Neural crest cell (in vitro differentiated cells): ENCODE measurements around the gene ARVCF. TPM values are rescaled to one million over a fixed set of nuclear protein-coding genes. Genes with fewer than 3 reads are reported as not detected.

Source experiments
- DNase-seq: peaks from one replicate; pipeline ENCODE4 v3.0.0; 2021; ENCODE audit warnings: low read depth, mixed read lengths, low spot score
- H3K27ac Mint-ChIP-seq: one replicate; pipeline ENCODE4 v1.8.0; 2021; ENCODE audit warnings: mild to moderate bottlenecking, mixed read lengths; ENCODE audit not compliant: unreplicated experiment
- H3K27me3 Mint-ChIP-seq: 2 replicates; pipeline ENCODE4 v1.8.0; 2021; ENCODE audit warnings: low read depth, mild to moderate bottlenecking, mixed read lengths
- H3K36me3 Mint-ChIP-seq: 2 replicates; pipeline ENCODE4 v1.8.0; 2021; ENCODE audit warnings: low read depth, mild to moderate bottlenecking, mixed read lengths
- H3K4me1 Mint-ChIP-seq: 2 replicates; pipeline ENCODE4 v1.8.0; 2021; ENCODE audit warnings: mixed read lengths
- H3K4me3 Mint-ChIP-seq: one replicate; pipeline ENCODE4 v1.8.0; 2021; ENCODE audit warnings: mild to moderate bottlenecking, mixed read lengths
- H3K9me3 Mint-ChIP-seq: 2 replicates; pipeline ENCODE4 v1.8.0; 2021; ENCODE audit warnings: mixed read lengths
- total RNA-seq: library from RNA; stranded (reverse); gene quantifications from 2 replicates; pipeline ENCODE4 v1.2.1, GENCODE V29; 2021
- TF ChIP-seq, protein P1 (sequence below): fragments of 200-600 bp; sonication (generic); conservative IDR thresholded peaks from 2 replicates; pipeline ENCODE4 v1.5.0; 2021; ENCODE audit warnings: antibody characterized with exemption, mild to moderate bottlenecking

The ARVCF gene
- total RNA-seq, 1 donor from 2014 or later, result 105 TPM

DNA sequence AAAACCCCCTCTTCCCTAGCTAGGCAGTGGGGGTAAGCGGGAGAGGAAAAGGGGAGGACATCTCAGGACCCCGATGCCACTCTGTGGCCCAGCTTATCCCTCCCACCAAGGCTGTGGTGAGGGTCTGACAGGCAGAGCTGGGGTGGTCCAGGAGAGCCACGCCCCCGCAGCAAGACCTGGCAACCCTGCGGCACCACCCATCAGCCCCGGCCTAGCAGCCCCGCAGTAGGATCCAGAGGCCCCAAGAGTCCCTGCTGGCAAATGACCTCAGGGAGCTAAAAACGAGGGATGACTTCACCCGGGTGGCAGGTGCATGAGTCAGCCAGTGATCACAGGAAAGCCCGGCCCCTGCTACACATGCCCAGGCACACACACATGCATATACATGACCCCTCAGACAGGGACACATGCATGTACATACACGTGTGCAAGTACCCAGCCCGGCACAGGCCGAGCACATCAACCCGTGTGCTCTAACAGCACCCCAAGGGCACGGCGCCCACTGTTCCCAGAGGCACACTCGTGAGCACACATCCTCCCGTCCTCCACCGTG, 32.3 kb downstream of the ARVCF start:
- Mint-ChIP-seq H3K27ac (peak overlapping the region; percentile 50), H3K4me1 (peaks cover 18% of the 10 kb centered on the region), H3K27me3 (no peaks in the 10 kb centered on the region), H3K9me3 (no peaks in the 10 kb centered on the region), H3K36me3 (no peaks in the 10 kb centered on the region), H3K4me3 (peak overlapping the region; percentile 72)
- no peak for DNase-seq
- TF ChIP-seq, protein P1, sequence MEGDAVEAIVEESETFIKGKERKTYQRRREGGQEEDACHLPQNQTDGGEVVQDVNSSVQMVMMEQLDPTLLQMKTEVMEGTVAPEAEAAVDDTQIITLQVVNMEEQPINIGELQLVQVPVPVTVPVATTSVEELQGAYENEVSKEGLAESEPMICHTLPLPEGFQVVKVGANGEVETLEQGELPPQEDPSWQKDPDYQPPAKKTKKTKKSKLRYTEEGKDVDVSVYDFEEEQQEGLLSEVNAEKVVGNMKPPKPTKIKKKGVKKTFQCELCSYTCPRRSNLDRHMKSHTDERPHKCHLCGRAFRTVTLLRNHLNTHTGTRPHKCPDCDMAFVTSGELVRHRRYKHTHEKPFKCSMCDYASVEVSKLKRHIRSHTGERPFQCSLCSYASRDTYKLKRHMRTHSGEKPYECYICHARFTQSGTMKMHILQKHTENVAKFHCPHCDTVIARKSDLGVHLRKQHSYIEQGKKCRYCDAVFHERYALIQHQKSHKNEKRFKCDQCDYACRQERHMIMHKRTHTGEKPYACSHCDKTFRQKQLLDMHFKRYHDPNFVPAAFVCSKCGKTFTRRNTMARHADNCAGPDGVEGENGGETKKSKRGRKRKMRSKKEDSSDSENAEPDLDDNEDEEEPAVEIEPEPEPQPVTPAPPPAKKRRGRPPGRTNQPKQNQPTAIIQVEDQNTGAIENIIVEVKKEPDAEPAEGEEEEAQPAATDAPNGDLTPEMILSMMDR, result no peak

DNA sequence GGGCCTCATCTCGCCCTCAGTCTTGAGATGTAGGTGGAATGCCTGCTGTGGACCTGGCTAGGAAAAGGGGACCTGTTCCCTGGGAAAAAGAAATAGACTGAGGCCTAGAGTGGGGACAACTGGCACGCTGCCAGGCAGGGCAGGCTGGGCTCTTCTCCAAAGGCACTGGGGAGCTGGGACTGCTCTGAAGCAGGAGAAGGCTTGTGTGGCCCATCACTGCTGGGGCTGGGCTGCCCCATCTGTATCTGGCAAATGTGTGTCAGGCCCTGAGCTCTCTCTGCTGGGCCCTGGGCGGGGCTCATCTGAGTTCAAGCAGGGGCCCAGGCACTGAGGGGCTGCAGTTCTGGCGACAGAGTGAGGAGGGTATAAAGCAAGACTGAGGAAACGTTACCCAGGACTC, 32.9 kb downstream of the ARVCF start:
- no peak overlapping the region for H3K27ac Mint-ChIP-seq
- peak overlapping the region; percentile 72 for H3K4me3 Mint-ChIP-seq
- H3K36me3 Mint-ChIP-seq, result peaks cover 2% of the 10 kb centered on the region
- H3K9me3 Mint-ChIP-seq, result no peaks in the 10 kb centered on the region
- TF ChIP-seq, protein P1, result no peak
- H3K27me3 Mint-ChIP-seq, result no peaks in the 10 kb centered on the region
- DNase-seq, result no peak
- H3K4me1 Mint-ChIP-seq, result peaks cover 18% of the 10 kb centered on the region

DNA sequence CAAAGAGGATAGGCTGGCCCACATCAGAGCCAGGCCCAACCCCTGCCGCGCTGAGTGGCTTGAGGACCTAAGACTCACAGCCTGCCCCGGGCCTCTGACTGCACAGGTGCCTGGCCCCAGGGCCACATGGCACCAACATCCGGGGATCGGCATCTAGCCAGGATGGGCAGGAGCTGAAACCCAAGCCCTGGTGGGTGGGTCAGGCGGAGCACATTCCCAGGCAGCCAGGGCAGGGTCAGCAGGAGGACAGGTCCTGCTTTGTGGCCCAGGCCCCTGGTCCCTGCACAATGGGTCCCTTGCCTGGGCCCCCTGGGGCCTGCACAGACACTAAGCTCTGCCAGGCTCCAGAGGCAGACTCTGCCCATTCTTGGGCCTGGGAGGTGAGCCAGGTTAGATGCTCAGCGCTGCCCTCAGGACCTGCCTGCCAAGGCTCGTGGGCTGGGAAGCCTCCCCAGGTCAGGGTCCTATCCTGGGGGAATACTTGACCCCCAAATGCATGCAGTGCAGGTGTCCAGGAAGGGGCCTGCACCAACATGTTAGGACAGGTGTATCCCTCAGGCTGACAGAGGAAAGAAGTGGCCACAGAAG, 33.5 kb downstream of the ARVCF start:
- peaks cover 2% of the 10 kb centered on the region for H3K36me3 Mint-ChIP-seq

DNA sequence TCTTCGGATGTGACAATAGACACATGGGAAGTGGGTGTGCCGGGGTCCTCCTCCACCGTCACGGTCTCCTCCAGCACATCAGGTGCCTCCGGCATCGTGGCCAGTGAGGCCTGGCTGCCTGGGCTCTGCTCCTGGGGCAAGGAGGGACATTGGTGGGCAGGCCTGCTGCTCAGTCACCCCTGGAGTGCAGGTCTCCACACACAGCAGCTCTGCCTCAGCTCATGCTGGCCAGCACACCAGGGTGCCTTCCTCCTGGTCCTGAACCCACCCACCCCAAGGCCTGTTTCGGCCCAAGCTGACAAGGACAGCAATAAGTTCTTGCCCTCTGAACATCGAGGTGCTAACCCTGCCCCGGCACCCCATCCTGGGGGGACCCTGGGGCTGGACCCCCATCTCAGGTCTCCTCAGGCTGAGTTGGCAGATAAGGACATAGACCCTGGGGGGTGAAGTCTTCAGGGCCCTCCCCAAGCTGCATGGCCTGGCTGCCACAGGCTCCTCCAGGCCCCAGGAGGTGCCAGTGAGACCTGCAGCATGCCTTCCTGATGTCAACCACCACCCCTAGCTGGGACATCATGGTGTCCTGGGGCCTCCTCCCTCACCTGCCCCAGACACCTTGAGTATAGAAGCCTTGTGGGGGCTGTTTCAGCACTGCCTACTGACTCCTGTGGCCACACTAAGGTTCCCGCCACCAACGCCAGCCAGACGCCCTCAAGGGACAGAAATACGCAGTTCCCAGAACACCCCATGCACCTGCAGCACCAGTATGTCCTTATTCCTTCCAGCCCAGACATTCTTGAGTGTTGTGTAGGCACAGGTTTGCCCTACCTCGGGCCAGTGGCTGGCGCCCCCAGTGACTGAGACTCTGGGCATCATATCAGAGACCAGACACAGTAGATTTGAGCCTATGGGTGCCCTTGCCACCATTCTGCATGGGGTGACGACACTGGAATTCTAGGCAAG, 34.4 kb downstream of the ARVCF start:
- H3K27ac Mint-ChIP-seq, result no peak overlapping the region
- H3K27me3 Mint-ChIP-seq, result no peaks in the 10 kb centered on the region
- peaks cover 18% of the 10 kb centered on the region for H3K4me1 Mint-ChIP-seq
- TF ChIP-seq, protein P1, result no peak
- peaks cover 2% of the 10 kb centered on the region for H3K36me3 Mint-ChIP-seq
- no peak for DNase-seq
- H3K4me3 Mint-ChIP-seq, result peak overlapping the region; percentile 19
- no peaks in the 10 kb centered on the region for H3K9me3 Mint-ChIP-seq

More for the DNA sequence above, 33.5 kb downstream of the ARVCF start:
- H3K27ac Mint-ChIP-seq, result no peak overlapping the region
- H3K4me1 Mint-ChIP-seq, result peaks cover 18% of the 10 kb centered on the region
- DNase-seq, result no peak
- no peaks in the 10 kb centered on the region for H3K9me3 Mint-ChIP-seq
- TF ChIP-seq, protein P1, result no peak
- no peaks in the 10 kb centered on the region for H3K27me3 Mint-ChIP-seq
- H3K4me3 Mint-ChIP-seq, result peak overlapping the region; percentile 72

DNA sequence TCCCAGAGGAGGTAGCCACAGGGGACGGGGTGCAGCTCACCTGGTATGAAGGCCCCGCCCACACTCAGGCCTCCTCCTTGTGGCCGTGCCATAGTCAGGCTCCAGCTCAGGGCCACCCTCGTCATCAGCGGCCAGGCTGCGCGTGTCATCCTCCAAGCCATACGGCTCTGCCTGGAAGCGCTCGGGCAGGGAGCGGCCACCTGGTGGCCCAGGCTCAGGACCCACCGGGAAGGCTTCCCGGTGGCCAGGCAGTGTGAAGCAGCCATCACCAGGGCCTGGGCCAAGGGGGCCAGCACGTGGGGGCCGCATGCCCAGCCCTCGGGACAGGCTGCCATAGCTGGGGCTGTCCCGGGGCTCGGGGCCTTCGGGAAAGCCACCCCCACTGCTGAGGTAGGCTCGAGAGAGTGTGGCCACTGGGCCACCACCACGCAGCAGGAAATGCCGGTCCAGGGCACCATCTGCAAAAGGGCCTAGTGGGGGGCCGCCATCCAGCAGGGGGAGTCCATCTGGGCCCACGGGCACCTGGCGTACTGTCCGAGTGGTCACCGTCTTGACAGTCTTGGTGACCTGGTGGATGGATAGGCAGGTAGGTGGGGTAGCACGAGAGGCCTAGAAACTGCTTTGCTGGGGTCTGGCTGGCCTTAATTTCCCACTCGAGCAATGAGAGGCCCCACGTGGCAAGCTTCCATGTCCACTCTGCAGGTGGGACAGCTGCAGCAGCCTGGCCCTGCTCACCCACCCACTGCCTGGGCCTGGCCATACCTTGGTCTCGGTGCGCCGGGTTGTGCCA, 35.3 kb downstream of the ARVCF start:
- H3K4me3 Mint-ChIP-seq, result no peak overlapping the region
- no peaks in the 10 kb centered on the region for H3K27me3 Mint-ChIP-seq
- TF ChIP-seq, protein P1, result no peak
- H3K4me1 Mint-ChIP-seq, result peaks cover 18% of the 10 kb centered on the region
- DNase-seq, result no peak
- H3K9me3 Mint-ChIP-seq, result no peaks in the 10 kb centered on the region
- H3K36me3 Mint-ChIP-seq, result peaks cover 2% of the 10 kb centered on the region
- H3K27ac Mint-ChIP-seq, result no peak overlapping the region
